H9 (cell line): ENCODE measurements around the gene SIDT2. TPM values are rescaled to one million over a fixed set of nuclear protein-coding genes. Genes with fewer than 3 reads are reported as not detected.

Source experiments
- DNase-seq: peaks from one replicate; pipeline ENCODE4 v3.0.0-alpha.2; 2017
- H2AFZ ChIP-seq: one replicate; pipeline ENCODE4 v1.6.1; 2013; ENCODE audit warnings: mild to moderate bottlenecking, low read length, control low read depth, moderate library complexity
- H2AK5ac ChIP-seq: 2 replicates; pipeline ENCODE4 v1.6.1; 2013; ENCODE audit warnings: low read length, control low read depth, mixed read lengths; ENCODE audit not compliant: insufficient read length
- H2BK120ac ChIP-seq: one replicate; pipeline ENCODE4 v1.6.1; 2013; ENCODE audit warnings: low read depth, mild to moderate bottlenecking, low read length, control low read depth, inconsistent platforms; ENCODE audit not compliant: poor library complexity, severe bottlenecking
- H2BK12ac ChIP-seq: 2 replicates; pipeline ENCODE4 v1.6.1; 2013; ENCODE audit warnings: low read length, control low read depth, mixed read lengths, low read depth; ENCODE audit not compliant: insufficient read length
- H2BK15ac ChIP-seq: 2 replicates; pipeline ENCODE4 v1.6.1; 2013; ENCODE audit warnings: low read depth, low read length, control low read depth
- H2BK20ac ChIP-seq: one replicate; pipeline ENCODE4 v1.6.1; 2013; ENCODE audit warnings: low read depth, mild to moderate bottlenecking, low read length, control low read depth, inconsistent platforms; ENCODE audit not compliant: poor library complexity, severe bottlenecking
- H2BK5ac ChIP-seq: 2 replicates; pipeline ENCODE4 v1.6.1; 2013; ENCODE audit warnings: low read length, control low read depth, mixed read lengths; ENCODE audit not compliant: insufficient read length
- H3K14ac ChIP-seq: 2 replicates; pipeline ENCODE4 v1.6.1; 2013; ENCODE audit warnings: low read length, control low read depth; ENCODE audit not compliant: insufficient read depth
- H3K18ac ChIP-seq: 2 replicates; pipeline ENCODE4 v1.6.1; 2013; ENCODE audit warnings: low read depth, mild to moderate bottlenecking, mixed read lengths, low read length, control low read depth; ENCODE audit not compliant: insufficient read length
- H3K23ac ChIP-seq: 2 replicates; pipeline ENCODE4 v1.6.1; 2013; ENCODE audit warnings: low read length, control low read depth, mixed read lengths, low read depth; ENCODE audit not compliant: insufficient read length
- H3K23me2 ChIP-seq: 2 replicates; pipeline ENCODE4 v1.6.1; 2013; ENCODE audit warnings: low read depth, mild to moderate bottlenecking, mixed read lengths, low read length, control low read depth; ENCODE audit not compliant: insufficient read length, poor library complexity, severe bottlenecking
- H3K27ac ChIP-seq: 2 replicates; pipeline ENCODE4 v1.5.1; 2013; ENCODE audit warnings: low read length, control low read depth, mixed read lengths, low read depth; ENCODE audit not compliant: insufficient read length
- H3K27me3 ChIP-seq: 2 replicates; pipeline ENCODE4 v1.6.1; 2013; ENCODE audit warnings: low read length, control low read depth, inconsistent platforms; ENCODE audit not compliant: insufficient read depth
- H3K4ac ChIP-seq: 2 replicates; pipeline ENCODE4 v1.6.1; 2013; ENCODE audit warnings: low read depth, mild to moderate bottlenecking, control low read depth, inconsistent platforms, low read length, moderate library complexity
- H3K4me1 ChIP-seq: 2 replicates; pipeline ENCODE4 v1.6.1; 2013; ENCODE audit warnings: low read length, control low read depth, inconsistent platforms; ENCODE audit not compliant: insufficient read depth
- H3K4me2 ChIP-seq: 2 replicates; pipeline ENCODE4 v1.6.1; 2013; ENCODE audit warnings: low read length, control low read depth, mixed read lengths; ENCODE audit not compliant: insufficient read length, insufficient read depth
- H3K56ac ChIP-seq: 2 replicates; pipeline ENCODE4 v1.6.1; 2013; ENCODE audit warnings: low read depth, mild to moderate bottlenecking, mixed read lengths, low read length, control low read depth; ENCODE audit not compliant: insufficient read length
- H3K79me1 ChIP-seq: 2 replicates; pipeline ENCODE4 v1.6.1; 2013; ENCODE audit warnings: low read depth, mild to moderate bottlenecking, moderate library complexity, low read length, control low read depth, inconsistent platforms; ENCODE audit not compliant: insufficient read depth, poor library complexity, severe bottlenecking
- H3K79me2 ChIP-seq: 2 replicates; pipeline ENCODE4 v1.6.1; 2013; ENCODE audit warnings: low read length, control low read depth, inconsistent platforms; ENCODE audit not compliant: insufficient read depth
- H3K9ac ChIP-seq: 2 replicates; pipeline ENCODE4 v1.6.1; 2013; ENCODE audit warnings: low read length, control low read depth, mixed read lengths; ENCODE audit not compliant: insufficient read length; ENCODE audit errors: extremely low read depth
- H3K9me3 ChIP-seq: one replicate; pipeline ENCODE4 v1.6.1; 2013; ENCODE audit warnings: low read depth, low read length, inconsistent platforms; ENCODE audit not compliant: control insufficient read depth
- H3T11ph ChIP-seq: one replicate; pipeline ENCODE4 v1.6.1; 2013; ENCODE audit warnings: mild to moderate bottlenecking, low read length, control low read depth, inconsistent platforms
- H4K20me1 ChIP-seq: one replicate; pipeline ENCODE4 v1.6.1; 2013; ENCODE audit not compliant: control insufficient read depth, insufficient read length, insufficient read depth
- H4K5ac ChIP-seq: 2 replicates; pipeline ENCODE4 v1.6.1; 2013; ENCODE audit warnings: low read depth, mild to moderate bottlenecking, mixed read lengths, low read length, control low read depth; ENCODE audit not compliant: insufficient read length
- H4K8ac ChIP-seq: replicated peaks from 2 replicates; pipeline ENCODE4 v1.6.1; 2013; ENCODE audit warnings: low read length, control low read depth, mixed read lengths, low read depth; ENCODE audit not compliant: insufficient read length
- H4K91ac ChIP-seq: 2 replicates; pipeline ENCODE4 v1.6.1; 2013; ENCODE audit warnings: low read depth, mild to moderate bottlenecking, moderate library complexity, mixed read lengths, low read length, control low read depth; ENCODE audit not compliant: insufficient read length
- H3K27ac Mint-ChIP-seq, 3 experiments: 2 replicates in 2 of 3; 3 replicates in 1 of 3; pipeline ENCODE4 v1.8.0; 2020 to 2021; ENCODE audit warnings: mixed read lengths in 3 of 3, mild to moderate bottlenecking in 1 of 3, moderate library complexity in 1 of 3
- H3K27me3 Mint-ChIP-seq: 2 replicates; pipeline ENCODE4 v1.8.0; 2021; ENCODE audit warnings: low read depth, mild to moderate bottlenecking, moderate library complexity, mixed read lengths
- H3K36me3 Mint-ChIP-seq, 3 experiments: 2 replicates in 2 of 3; 3 replicates in 1 of 3; pipeline ENCODE4 v1.8.0; 2020 to 2021; ENCODE audit warnings: low read depth in 3 of 3, mixed read lengths in 3 of 3; ENCODE audit not compliant: insufficient read depth in 1 of 3
- H3K4me1 Mint-ChIP-seq, 2 experiments: 2 replicates each; pipeline ENCODE4 v1.8.0; 2020; ENCODE audit warnings: mixed read lengths in 2 of 2
- H3K4me3 Mint-ChIP-seq, 2 experiments: 2 replicates in 1 of 2; 3 replicates in 1 of 2; pipeline ENCODE4 v1.8.0; 2020 to 2021; ENCODE audit warnings: mild to moderate bottlenecking in 2 of 2, mixed read lengths in 2 of 2, moderate library complexity in 1 of 2
- H3K9me3 Mint-ChIP-seq, 2 experiments: 2 replicates in 1 of 2; 3 replicates in 1 of 2; pipeline ENCODE4 v1.8.0; 2020; ENCODE audit warnings: mild to moderate bottlenecking in 2 of 2, mixed read lengths in 2 of 2, moderate library complexity in 1 of 2
- WGBS: extraction: QIAGEN DNeasy Blood & Tissue Kit; methylation state at CpG from one replicate; pipeline ENCODE4 v1.1.7; 2013; ENCODE audit warnings: missing lambda C conversion rate, low lambda C conversion rate, mixed read lengths; ENCODE audit not compliant: insufficient read length; ENCODE audit errors: extremely low coverage; 5-methylcytosine and 5-hydroxymethylcytosine counted together
- total RNA-seq: library from RNA; stranded (reverse); gene quantifications from 2 replicates; pipeline ENCODE4 v1.2.1, GENCODE V29; 2021
- TF ChIP-seq, protein P1 (sequence below): fragments of 200-600 bp; sonication (generic); conservative IDR thresholded peaks from 3 replicates; pipeline ENCODE4 v1.8.0; 2021; ENCODE audit warnings: antibody characterized with exemption, mild to moderate bottlenecking

The SIDT2 gene
- total RNA-seq, 1 experiment from 2014 or later: 18.3 TPM

DNA sequence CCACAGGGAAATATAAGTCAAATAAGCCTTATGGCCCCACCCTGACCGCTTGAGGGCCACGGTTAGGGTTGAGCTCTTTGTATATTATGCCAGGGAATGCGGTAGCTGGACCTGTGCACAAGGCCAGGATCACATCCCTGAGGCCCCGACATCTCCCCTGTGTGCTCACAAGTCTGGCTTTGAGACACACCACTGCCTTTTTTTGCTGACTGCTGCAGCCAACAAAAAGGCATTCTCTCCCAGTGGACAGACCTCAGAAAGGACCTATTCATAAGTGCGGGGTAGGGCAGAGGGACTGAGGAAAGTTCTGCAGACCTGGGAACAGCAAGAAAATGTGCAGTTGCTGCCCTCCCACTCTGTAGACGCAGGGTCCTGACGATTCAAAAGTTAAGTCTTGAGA, 3.4 kb upstream of the SIDT2 start:
- no peak overlapping the region for H3K56ac ChIP-seq
- H2BK20ac ChIP-seq: no peak overlapping the region
- H2AFZ ChIP-seq: no peak overlapping the region
- H3K9me3 Mint-ChIP-seq: no peaks in the 10 kb centered on the region
- H3K9ac ChIP-seq: no peak overlapping the region
- H4K20me1 ChIP-seq: no peaks in the 10 kb centered on the region
- H3K79me1 ChIP-seq: no peaks in the 10 kb centered on the region
- H3K79me2 ChIP-seq: no peaks in the 10 kb centered on the region
- no peak overlapping the region for H2BK12ac ChIP-seq
- TF ChIP-seq, protein P1, sequence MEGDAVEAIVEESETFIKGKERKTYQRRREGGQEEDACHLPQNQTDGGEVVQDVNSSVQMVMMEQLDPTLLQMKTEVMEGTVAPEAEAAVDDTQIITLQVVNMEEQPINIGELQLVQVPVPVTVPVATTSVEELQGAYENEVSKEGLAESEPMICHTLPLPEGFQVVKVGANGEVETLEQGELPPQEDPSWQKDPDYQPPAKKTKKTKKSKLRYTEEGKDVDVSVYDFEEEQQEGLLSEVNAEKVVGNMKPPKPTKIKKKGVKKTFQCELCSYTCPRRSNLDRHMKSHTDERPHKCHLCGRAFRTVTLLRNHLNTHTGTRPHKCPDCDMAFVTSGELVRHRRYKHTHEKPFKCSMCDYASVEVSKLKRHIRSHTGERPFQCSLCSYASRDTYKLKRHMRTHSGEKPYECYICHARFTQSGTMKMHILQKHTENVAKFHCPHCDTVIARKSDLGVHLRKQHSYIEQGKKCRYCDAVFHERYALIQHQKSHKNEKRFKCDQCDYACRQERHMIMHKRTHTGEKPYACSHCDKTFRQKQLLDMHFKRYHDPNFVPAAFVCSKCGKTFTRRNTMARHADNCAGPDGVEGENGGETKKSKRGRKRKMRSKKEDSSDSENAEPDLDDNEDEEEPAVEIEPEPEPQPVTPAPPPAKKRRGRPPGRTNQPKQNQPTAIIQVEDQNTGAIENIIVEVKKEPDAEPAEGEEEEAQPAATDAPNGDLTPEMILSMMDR: no peak
- H2BK5ac ChIP-seq: no peak overlapping the region
- no peak overlapping the region for H4K8ac ChIP-seq
- H3K27ac Mint-ChIP-seq: peak overlapping the region; percentile 27 to 38 (median 34); a peak in 4 of 7 replicates
- H2BK120ac ChIP-seq: no peak overlapping the region
- no peak overlapping the region for H3K4me2 ChIP-seq
- H3K27ac ChIP-seq: no peak overlapping the region
- no peak overlapping the region for H3K4me3 Mint-ChIP-seq
- H4K91ac ChIP-seq: no peak overlapping the region
- no peaks in the 10 kb centered on the region for H3K27me3 ChIP-seq
- DNase-seq: no peak
- peaks cover 14% of the 10 kb centered on the region for H3K23me2 ChIP-seq
- H2AK5ac ChIP-seq: no peak overlapping the region
- 0 out of 2 replicates have a peak overlapping the region, but pooled peaks have one; percentile 15 for H3K14ac ChIP-seq
- H3K18ac ChIP-seq: no peak overlapping the region
- H3K36me3 Mint-ChIP-seq: peaks cover 0 to 30% (median 10%) of the 10 kb centered on the region in 3 experiments; a peak in 5 of 7 replicates
- peaks cover 30 to 37% of the 10 kb centered on the region in 2 experiments for H3K4me1 Mint-ChIP-seq
- peaks cover 6% of the 10 kb centered on the region; the same call in 1 of the 2 replicates for H3K4me1 ChIP-seq
- no peak overlapping the region for H3K4ac ChIP-seq
- H2BK15ac ChIP-seq: no peak overlapping the region
- no peak overlapping the region for H3K23ac ChIP-seq
- H4K5ac ChIP-seq: no peak overlapping the region
- H3T11ph ChIP-seq: no peak overlapping the region
- no peaks in the 10 kb centered on the region for H3K9me3 ChIP-seq
- no peaks in the 10 kb centered on the region; the same call in 1 of the 2 replicates for H3K27me3 Mint-ChIP-seq
- WGBS: no CpG with 5 or more reads among the region's 7 CpGs
